ENCODE results near the gene CPEB4. TPM values are rescaled to one million over a fixed set of nuclear protein-coding genes. Genes with fewer than 3 reads are reported as not detected.
A peak's percentile ranks its signal among the peaks of the same experiment; 100 is the strongest.

CPEB4 gene
- total RNA-seq, 1 experiment from 2014 or later: 11.1 TPM

- TF ChIP-seq REST (IDR thresholded peaks at IDR 0.05; ENCODE audit: low read depth) (no peak), FOSL1 (IDR thresholded peaks at IDR 0.05; ENCODE audit: low read depth) (no peak), CTCF (IDR thresholded peaks at IDR 0.05 in 2 of 3, conservative IDR thresholded peaks at IDR 0.05 in 1 of 3; ENCODE audit: borderline replicate concordance in 1 of 3, insufficient read depth in 1 of 3, low read depth in 2 of 3, low read length in 2 of 3) (peak; percentile 80 to 87 (median 85)), EGR1 (IDR thresholded peaks at IDR 0.05; ENCODE audit: low read depth) (no peak), ATF3 (IDR thresholded peaks at IDR 0.05) (no peak), SIN3A (IDR thresholded peaks at IDR 0.05; ENCODE audit: low read depth) (no peak), EZH2phosphoT487 (IDR thresholded peaks at IDR 0.05; ENCODE audit: borderline replicate concordance) (no peak), RAD21 (IDR thresholded peaks at IDR 0.05; ENCODE audit: low read depth) (peak; percentile 93)
Measured at GRCh38 chr5:173972925-173973615, 84.9 kb downstream of the CPEB4 start (continued).
